Fibroblast of villous mesenchyme (primary cell): ENCODE results near the gene DHX15. TPM values are rescaled to one million over a fixed set of nuclear protein-coding genes. Genes with fewer than 3 reads are reported as not detected.

Source experiments
- DNase-seq: peaks from one replicate; pipeline ENCODE4 v3.0.0-alpha.2; 2010; ENCODE audit warnings: low read depth
- H3K4me3 ChIP-seq: 2 replicates; pipeline ENCODE4 v1.5.1; 2011; ENCODE audit warnings: low read depth, mild to moderate bottlenecking, low read length
- CTCF ChIP-seq: IDR thresholded peaks from 2 replicates; pipeline ENCODE4 v1.5.1; 2012; ENCODE audit warnings: low read depth, mild to moderate bottlenecking, low read length; ENCODE audit not compliant: insufficient read depth
- total RNA-seq: library from RNA; depleted of rRNA; stranded (reverse); fragments of >200 nt; gene quantifications from 2 replicates; pipeline ENCODE4 v1.2.3, GENCODE V29; 2012

The DHX15 gene
- total RNA-seq, 1 donor, result 180 TPM

DNA sequence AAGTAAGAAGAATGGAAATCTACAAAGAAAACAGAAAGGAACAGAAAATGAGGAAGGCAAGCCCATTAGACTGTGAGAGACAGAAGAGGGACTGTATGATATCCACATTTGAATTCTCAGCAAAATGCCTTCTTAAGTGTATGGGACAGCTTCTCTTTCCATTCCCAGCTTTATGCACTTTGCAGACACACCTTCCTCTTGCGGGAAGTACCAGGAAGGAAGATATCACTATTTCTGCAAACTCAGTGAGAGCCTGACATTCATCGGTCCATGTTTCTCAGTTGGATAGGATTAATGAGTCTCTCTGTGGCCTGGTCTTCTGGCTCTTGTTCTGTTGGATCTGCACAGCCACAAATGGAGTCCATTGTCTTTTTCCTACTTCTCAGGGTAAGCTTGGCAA lies 31.6 kb upstream of the DHX15 start:
- no peak overlapping the region for H3K4me3 ChIP-seq
- no peak for TF ChIP-seq CTCF
- DNase-seq, result no peak

DNA sequence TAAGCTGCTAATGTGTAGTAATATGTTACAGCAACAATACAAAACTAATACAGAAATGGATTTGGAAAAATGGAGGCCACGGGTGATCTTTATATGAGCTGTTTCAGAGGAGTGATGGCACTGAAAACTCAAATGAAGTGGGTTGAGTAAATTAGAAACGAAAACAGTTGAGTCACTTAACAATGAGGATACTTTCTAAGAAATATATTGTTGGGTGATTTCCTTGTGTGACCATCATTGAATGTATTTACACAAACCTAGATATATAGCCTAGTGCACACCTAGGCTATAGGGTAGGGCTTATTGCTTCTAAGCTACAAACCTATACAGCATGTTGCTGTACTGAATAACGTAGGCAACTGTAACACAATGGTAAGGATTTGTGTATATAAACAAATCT lies 30.5 kb upstream of the DHX15 start:
- no peak for DNase-seq
- no peak overlapping the region for H3K4me3 ChIP-seq
- TF ChIP-seq CTCF, result no peak

GRCh38 chr4:24613502-24613901 lies 29.1 kb upstream of the DHX15 start:
- no peak overlapping the region for H3K4me3 ChIP-seq
- TF ChIP-seq CTCF, result no peak
- no peak for DNase-seq

DNA sequence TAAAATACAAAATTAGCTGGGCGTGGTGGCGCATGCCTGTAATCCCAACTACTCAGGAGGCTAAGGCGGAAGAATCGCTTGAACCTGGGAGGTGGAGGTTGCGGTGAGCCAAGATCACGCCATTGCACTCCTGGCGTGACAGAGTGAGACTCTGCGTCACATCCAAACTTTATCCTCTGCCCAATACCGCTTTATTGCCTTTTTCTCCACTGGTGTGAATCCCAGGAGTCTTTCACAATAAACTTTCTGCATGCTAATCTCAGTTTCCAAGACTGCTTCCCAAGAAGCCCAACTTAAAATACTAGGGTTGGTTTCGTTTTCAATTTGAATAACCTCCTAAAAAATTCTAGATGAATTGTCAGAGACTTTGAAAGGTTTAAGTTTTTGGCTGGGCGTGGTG lies 27.2 kb upstream of the DHX15 start:
- H3K4me3 ChIP-seq, result peak overlapping the region; percentile 14
- TF ChIP-seq CTCF, result no peak
- DNase-seq, result peak; percentile 36

DNA sequence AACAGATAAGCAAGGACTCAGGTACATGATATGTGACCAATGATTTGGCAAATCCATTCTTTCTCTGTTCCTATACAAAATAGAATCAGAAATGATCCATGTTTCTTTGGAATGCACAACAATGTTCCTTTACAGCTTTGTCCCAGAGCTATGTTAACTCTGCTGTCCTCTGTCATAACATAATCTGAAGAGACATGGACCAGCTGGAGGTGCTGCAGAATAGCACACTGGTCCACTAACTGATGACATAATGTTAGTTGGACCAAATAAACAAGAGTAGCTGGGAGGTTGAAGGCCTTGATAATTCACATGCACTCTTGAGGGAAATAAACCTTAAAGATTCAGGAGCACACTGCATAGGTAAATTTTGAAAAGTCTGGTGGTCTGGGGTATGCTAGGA lies 23.0 kb upstream of the DHX15 start:
- H3K4me3 ChIP-seq, result no peak overlapping the region
- DNase-seq, result peak; percentile 16
- TF ChIP-seq CTCF, result no peak

- no peak overlapping the region for H3K4me3 ChIP-seq
- DNase-seq, result no peak
- no peak for TF ChIP-seq CTCF
These were observed 20.9 kb upstream of the DHX15 start for GRCh38 chr4:24605216-24605615.

DNA sequence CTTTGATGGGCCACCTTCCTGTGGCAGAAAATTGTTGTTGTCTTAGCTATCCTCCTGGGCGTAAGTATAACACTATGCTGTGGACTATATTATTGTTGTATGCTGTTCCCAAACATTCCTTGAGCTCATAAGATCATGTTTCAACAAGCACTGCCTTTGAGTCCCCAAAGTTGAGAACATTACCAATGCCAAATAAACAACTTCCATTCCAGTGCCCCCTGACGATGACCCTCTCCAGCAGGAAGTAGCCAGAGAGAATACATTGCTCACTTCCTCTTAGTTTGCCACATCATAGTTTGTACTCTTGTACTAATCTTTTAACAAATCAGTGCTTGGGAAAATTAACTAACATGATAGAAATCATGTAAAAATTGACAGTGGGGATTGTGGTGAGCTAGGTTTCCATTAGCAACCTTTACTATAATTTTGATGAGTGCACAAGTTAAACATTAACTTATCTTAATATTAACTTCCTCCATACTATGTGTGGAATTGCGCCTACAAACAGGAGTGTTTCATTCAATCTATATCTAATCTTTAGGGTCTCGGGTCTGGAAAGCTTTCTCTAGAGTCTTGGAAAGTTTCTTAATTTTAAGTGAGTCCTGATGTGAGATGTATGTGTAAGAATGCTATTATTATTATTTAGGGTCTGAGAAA lies 20.3 kb upstream of the DHX15 start:
- TF ChIP-seq CTCF, result no peak
- no peak overlapping the region for H3K4me3 ChIP-seq
- no peak for DNase-seq
